GM19397 (cell line): ENCODE data around the gene NDUFA12.

Experiments
- ATAC-seq: cut with Tn5 transposase; IDR thresholded peaks from one replicate; pipeline ENCODE4 v1.9.1; 2021; ENCODE audit warnings: mild to moderate bottlenecking, moderate library complexity; ENCODE audit not compliant: unreplicated experiment

NDUFA12 gene

GRCh38 chr12:94982456-94982855 is 21.0 kb downstream of the NDUFA12 start:
- ATAC-seq, result no peak

GRCh38 chr12:94980577-94980976 is 22.9 kb downstream of the NDUFA12 start:
- ATAC-seq, result no peak

- no peak for ATAC-seq
These were observed 23.6 kb downstream of the NDUFA12 start for GRCh38 chr12:94979941-94980340.

DNA sequence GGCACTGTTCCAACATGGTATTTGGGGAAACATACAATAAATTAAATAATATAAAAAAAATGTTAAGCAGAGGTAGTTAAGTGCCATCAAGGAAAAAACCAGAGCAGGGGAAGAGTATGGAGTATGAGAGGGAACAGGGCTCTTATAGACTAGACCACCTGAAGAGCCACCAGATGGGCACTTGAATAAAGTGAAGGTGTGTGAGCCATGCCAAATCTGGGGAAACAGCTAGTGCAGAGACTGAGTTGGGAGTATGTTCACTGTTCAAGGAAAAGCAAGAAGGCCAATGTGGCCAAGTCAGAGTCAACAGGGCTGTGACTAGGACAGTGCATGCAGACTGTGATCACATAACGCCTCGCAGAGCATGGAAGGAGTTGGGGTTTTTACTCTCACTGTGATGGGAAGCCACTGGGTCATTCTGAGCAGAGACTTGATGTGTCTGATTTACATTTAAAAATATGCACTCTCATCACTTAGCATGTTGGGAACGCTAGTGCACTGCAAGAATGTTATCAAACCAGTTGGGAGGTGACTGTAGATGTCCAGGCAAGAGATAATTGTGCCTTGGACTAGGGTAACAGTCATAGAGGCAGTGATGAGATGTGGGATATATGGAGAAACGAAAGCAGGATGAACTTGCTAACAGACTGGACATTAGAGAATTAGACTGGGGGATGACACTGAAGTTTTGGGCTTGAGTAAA is 25.6 kb downstream of the NDUFA12 start:
- ATAC-seq, result no peak

GRCh38 chr12:94973221-94973620 is 30.3 kb downstream of the NDUFA12 start:
- ATAC-seq, result no peak

GRCh38 chr12:94972795-94973194 is 30.7 kb downstream of the NDUFA12 start:
- no peak for ATAC-seq

DNA sequence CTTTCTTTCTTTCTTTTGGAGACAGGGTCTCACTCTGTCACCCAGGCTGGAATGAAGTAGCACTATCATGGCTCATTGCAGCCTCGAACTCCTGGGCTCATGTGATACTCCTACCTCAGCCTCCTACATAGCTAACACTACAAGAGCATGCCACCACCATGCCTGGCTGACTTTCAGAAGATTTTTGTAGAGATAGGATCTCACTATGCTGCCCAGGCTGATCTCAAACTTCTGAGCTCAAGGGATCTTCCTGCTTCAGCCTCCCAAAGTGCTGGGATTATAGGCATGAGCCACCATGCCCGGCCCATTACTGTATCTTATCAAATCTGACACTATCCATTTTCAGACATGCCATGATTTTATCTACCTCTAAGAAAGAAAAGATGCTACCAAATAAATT is 31.6 kb downstream of the NDUFA12 start:
- ATAC-seq, result no peak

DNA sequence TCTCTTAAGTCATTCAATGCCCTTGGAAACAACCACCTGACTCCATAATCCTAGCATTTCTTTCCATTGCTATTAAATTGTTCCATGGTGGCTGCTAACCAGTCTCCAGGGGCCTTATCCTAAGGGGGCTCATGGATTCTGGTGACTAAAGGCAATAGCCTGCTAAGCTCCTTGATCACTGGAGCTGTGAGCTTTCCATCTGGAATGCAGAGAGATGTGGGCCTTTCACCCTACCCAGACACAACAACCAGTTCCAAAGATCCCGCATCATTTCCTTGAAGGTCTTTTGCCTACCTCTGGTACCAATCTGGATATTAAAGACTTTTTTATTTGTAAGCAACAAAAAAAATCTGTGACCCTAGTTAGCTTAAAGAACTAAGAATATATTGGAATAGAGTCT is 32.9 kb downstream of the NDUFA12 start:
- no peak for ATAC-seq

GRCh38 chr12:94969424-94969823 is 34.1 kb downstream of the NDUFA12 start:
- ATAC-seq, result no peak

DNA sequence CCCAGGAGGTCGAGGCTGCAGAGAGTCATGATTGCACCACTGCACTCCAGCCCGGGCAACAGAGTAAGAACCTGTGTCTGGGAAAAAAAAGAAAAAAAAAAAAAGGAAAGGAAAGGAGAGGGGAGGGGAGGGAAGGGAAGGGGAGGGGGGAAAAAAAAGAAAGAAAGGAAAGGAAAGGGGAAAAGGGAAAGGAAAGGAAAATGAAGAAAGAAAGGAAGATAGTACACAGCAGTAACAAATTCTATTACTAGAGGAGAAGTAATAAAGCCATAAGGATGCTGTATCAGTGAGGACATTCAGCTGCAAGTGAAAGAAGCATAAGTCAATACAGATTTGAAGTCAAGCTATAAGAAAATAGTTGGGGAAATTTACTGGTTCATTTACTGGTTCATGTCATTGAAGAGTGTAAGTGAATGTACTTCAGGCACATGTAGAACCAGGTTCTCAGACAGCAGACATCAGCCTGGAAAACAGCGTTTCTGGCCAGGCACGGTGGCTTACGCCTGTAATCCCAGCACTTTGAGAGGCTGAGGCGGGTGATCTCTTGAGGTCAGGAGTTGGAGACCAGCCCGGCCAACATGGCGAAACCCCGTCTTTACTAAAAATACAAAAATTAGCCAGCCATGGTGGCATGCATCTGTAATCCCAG is 37.4 kb downstream of the NDUFA12 start:
- ATAC-seq, result no peak

DNA sequence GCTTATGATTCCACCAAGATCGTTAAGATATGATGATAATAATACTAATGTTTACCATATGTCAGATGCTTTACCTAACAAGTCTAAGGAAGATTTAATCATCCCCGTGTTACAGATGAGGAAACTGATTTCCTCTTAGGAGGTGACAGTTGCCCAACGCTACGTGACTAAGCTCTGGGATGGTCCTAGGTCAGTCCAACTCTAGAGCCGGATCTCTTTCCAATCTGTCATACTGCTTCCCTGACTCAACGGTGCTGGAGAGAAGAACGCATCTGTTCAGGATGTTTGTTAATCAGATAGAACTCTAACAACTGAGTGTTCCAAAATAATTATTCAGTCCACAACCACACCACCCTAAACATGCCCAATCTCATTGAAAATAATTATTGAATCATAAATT is 39.8 kb downstream of the NDUFA12 start:
- no peak for ATAC-seq

- ATAC-seq, result no peak
These were observed 40.8 kb downstream of the NDUFA12 start for GRCh38 chr12:94962670-94963069.

- no peak for ATAC-seq
These were observed 41.6 kb downstream of the NDUFA12 start for GRCh38 chr12:94961911-94962310.

- ATAC-seq, result no peak
These were observed 42.2 kb downstream of the NDUFA12 start for GRCh38 chr12:94961256-94961824.

GRCh38 chr12:94957006-94957405 is 46.5 kb downstream of the NDUFA12 start:
- ATAC-seq, result no peak

GRCh38 chr12:94954948-94955592 is 48.4 kb downstream of the NDUFA12 start:
- no peak for ATAC-seq

DNA sequence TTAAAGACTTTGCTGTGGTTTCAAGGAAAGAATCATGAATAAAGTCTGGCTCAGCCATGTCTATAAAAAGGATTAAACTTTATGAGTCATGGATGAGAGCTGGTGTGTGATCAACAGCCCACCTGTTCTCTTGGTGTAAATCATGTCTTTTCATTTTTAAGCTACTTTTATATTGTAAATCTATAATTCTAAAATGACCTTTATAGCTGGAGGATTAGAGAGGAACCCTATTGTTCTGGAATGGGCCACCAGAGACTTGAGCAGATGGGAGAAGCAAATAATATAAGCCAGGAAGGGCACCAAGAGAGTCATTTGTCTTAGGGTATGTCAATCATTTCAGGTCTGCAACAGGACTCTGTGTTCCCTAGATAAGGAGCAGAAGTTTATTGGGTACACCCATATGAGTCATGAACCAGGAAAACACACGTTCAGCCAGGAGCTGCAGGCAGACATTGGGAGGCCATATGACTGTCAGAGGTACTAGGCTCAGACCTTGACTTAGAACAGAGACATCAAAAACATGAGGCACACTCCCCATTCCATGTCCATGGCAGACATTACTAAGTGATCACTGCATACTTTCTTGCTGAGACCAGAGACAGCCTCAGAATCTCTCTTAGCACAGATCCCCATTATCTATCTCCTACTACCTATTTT is 49.3 kb downstream of the NDUFA12 start:
- no peak for ATAC-seq

- no peak for ATAC-seq
These were observed 51.2 kb downstream of the NDUFA12 start for GRCh38 chr12:94952325-94952724.

DNA sequence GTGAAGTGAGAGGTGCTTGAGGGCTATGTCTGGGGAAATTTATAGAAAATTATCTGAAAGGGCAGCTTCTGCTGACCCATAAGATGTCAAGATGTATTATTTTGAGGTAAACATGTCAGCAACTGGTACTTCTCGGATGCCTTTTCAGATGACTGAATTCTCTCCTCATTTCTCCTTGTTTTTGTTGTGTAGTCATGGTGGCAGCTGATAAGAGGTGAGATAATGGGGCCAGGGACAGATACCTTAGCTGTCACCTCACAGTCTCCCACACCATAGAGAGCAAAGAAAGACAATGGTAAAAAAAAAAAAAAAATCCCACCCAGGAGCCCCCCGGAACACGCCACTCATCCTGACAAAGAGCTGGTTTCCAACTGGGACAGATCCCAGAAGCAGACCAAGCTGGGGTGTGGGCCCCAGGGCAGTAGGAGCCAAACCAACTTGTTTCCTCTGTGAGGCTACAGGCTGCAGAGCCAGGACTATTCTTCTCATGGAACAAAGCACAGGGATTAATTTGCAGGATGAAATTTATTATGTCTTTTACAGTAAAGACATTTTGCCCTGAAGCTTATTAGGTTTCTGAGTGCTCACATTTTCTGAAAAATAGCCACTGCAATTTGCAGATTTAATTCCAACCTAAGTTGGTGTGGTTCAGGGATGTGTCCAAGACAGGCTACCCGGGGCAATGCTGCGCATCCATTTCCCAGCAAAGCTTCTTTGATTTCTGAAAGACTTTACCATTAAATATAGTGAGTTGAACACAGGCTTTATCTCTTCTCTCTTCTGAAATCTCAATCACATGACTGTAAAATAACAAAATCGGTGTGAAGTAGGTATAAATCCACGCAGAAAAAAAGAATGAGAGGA is 52.2 kb downstream of the NDUFA12 start:
- ATAC-seq, result no peak

GRCh38 chr12:94948232-94948810 is 55.2 kb downstream of the NDUFA12 start:
- no peak for ATAC-seq
